Pons (tissue), 1 donor: ENCODE results near the gene SRPRA.
"Not testable (repeated sequence)": the region's sequence is repeated elsewhere in the genome, so short reads cannot be mapped to it uniquely, and the experiment has no call there.

Experiments
- DNase-seq: peaks from one replicate; pipeline ENCODE4 v3.0.0-alpha.2; 2016; ENCODE audit warnings: low spot score

The SRPRA gene

GRCh38 chr11:126268708-126269579 lies at the start of gene SRPRA, which contains the start of gene FOXRED1:
Gene SRPRA (minus strand): TSS chr11:126268895. CDS start chr11:126268804, 91 bp downstream.
Gene FOXRED1 (plus strand): TSS chr11:126269154. CDS start chr11:126269207, 53 bp downstream.
- DNase-seq = peak; percentile 98

- peak; percentile 43 for DNase-seq
Observed at GRCh38 chr11:126317756-126318573, 49.3 kb upstream of the SRPRA start.

GRCh38 chr11:126317432-126317755 lies 48.7 kb upstream of the SRPRA start:
- DNase-seq = no peak

- DNase-seq = no peak
Observed at GRCh38 chr11:126313826-126314225, 45.1 kb upstream of the SRPRA start.

GRCh38 chr11:126312961-126313360 lies 44.3 kb upstream of the SRPRA start:
- no peak for DNase-seq

- DNase-seq = no peak
Observed at GRCh38 chr11:126311401-126312291, 43.0 kb upstream of the SRPRA start.

- no peak for DNase-seq
Observed at GRCh38 chr11:126310992-126311310, 42.3 kb upstream of the SRPRA start.

- DNase-seq = peak; percentile 88
Observed at GRCh38 chr11:126310200-126310991, 41.7 kb upstream of the SRPRA start.

- DNase-seq = not testable (repeated sequence)
Observed at GRCh38 chr11:126308771-126309170, 40.1 kb upstream of the SRPRA start.

GRCh38 chr11:126308271-126308671 lies 39.6 kb upstream of the SRPRA start:
- DNase-seq = peak; percentile 97

GRCh38 chr11:126307706-126308105 lies 39.0 kb upstream of the SRPRA start:
- peak; percentile 48 for DNase-seq

GRCh38 chr11:126305699-126306098 lies 37.0 kb upstream of the SRPRA start:
- no peak for DNase-seq

- DNase-seq = peak; percentile 48
Observed at GRCh38 chr11:126304457-126305075, 35.9 kb upstream of the SRPRA start.

- DNase-seq = peak; percentile 88
Observed at GRCh38 chr11:126303623-126304456, 35.1 kb upstream of the SRPRA start, which contains the start of gene DCPS. Gene DCPS (plus strand): TSS chr11:126304060. CDS start chr11:126304081, 21 bp downstream.

GRCh38 chr11:126297004-126297403 lies 28.3 kb upstream of the SRPRA start:
- DNase-seq = no peak

GRCh38 chr11:126293726-126294125 lies 25.0 kb upstream of the SRPRA start:
- no peak for DNase-seq

GRCh38 chr11:126290887-126291286 lies 22.2 kb upstream of the SRPRA start:
- no peak for DNase-seq

GRCh38 chr11:126288237-126288636 lies 19.5 kb upstream of the SRPRA start:
- DNase-seq = no peak

- DNase-seq = peak; percentile 34
Observed at GRCh38 chr11:126284829-126285228, 16.1 kb upstream of the SRPRA start.
